Kidney (tissue), 14 donors: Measurements from ENCODE around the gene KCNK1. TPM values are rescaled to one million over a fixed set of nuclear protein-coding genes. Genes with fewer than 3 reads are reported as not detected.

Source experiments
- DNase-seq, 5 donors: peaks; one replicate each; pipeline ENCODE4 v3.0.0-alpha.2; 2013 to 2020
- FAIRE-seq: peaks from 2 replicates; lab custom pipeline; 2012; peaks lifted over from hg19 to GRCh38; lab: Jason Lieb, UNC
- H3K27ac ChIP-seq, 2 donors: one replicate each; pipeline ENCODE4 v1.7.0; 2013; ENCODE audit warnings: low read depth in 2 of 2, low read length in 2 of 2, inconsistent platforms in 1 of 2
- H3K27me3 ChIP-seq: one replicate; pipeline ENCODE4 v1.7.1; 2013; ENCODE audit warnings: low read length, inconsistent platforms; ENCODE audit not compliant: control insufficient read depth, insufficient read depth
- H3K36me3 ChIP-seq, 3 donors: one replicate each; pipeline versions ENCODE4 v1.7.0 to v1.7.1; 2013; ENCODE audit warnings: low read length in 3 of 3, control low read depth in 1 of 3, inconsistent platforms in 1 of 3; ENCODE audit not compliant: insufficient read depth in 3 of 3, control insufficient read depth in 2 of 3
- H3K4me1 ChIP-seq, 3 donors: one replicate each; pipeline versions ENCODE4 v1.7.0 to v1.7.1; 2013; ENCODE audit warnings: low read length in 3 of 3, inconsistent platforms in 1 of 3, low read depth in 1 of 3; ENCODE audit not compliant: control insufficient read depth in 2 of 3, insufficient read depth in 2 of 3
- H3K4me3 ChIP-seq, 3 donors: one replicate each; pipeline versions ENCODE4 v1.7.0 to v1.8.1; 2013; ENCODE audit warnings: low read length in 3 of 3, control low read depth in 1 of 3, inconsistent platforms in 1 of 3
- H3K9ac ChIP-seq, 3 donors: one replicate each; pipeline versions ENCODE4 v1.7.0 to v1.7.1; 2013; ENCODE audit warnings: low read length in 3 of 3, control low read depth in 1 of 3, inconsistent platforms in 1 of 3
- H3K9me3 ChIP-seq, 3 donors: one replicate each; pipeline versions ENCODE4 v1.7.0 to v1.7.1; 2013; ENCODE audit warnings: low read length in 3 of 3, control low read depth in 1 of 3, inconsistent platforms in 1 of 3; ENCODE audit not compliant: control insufficient read depth in 2 of 3, insufficient read depth in 1 of 3
- CTCF ChIP-seq: IDR thresholded peaks from 3 replicates; pipeline ENCODE4 v1.5.1; 2012; ENCODE audit warnings: mild to moderate bottlenecking, moderate library complexity, borderline replicate concordance; ENCODE audit not compliant: insufficient read depth; ENCODE audit errors: extremely low read depth
- intact Hi-C: fragments of 100-400 bp; cut with DNase I; formaldehyde crosslinking; loops from one replicate; pipeline ENCODE4 v1.11.1; 2022
- polyA plus RNA-seq: library from polyadenylated mRNA; stranded (reverse); fragments of 350-450 nt; fragmentation: Illumina TruSeq; extraction: RNeasy Lipid Tissue Mini Kit (QIAGEN cat#74804); gene quantifications from one replicate; pipeline ENCODE4 v1.2.3, GENCODE V29; 2014; ENCODE audit warnings: low read depth, low replicate concordance; ENCODE audit not compliant: insufficient read depth
- total RNA-seq: library from RNA; stranded (reverse); fragmentation: NEBNext Ultra II Directional; extraction: Animal tissue kit (Norgen Biotek cat#: 25700); gene quantifications from one replicate; pipeline ENCODE4 v1.2.1, GENCODE V29; 2021
- donor health status: control.
- donor health status: control.
- donor health status: control.
- donor health status: control.
- donor health status: control.
- donor health status: DM: yes; HTN: yes; CAD: no.
- donor health status: Normal renal cell carcinoma (clear cell type).

Gene KCNK1
- total and polyA plus RNA-seq, 2 donors from 2014 or later: 10.0 to 10.7 TPM

GRCh38 chr1:233641029-233641428 lies 27.1 kb downstream of the KCNK1 start:
- Histone ChIP-seq H3K27me3 (no peaks in the 10 kb centered on the region), H3K4me1 (no peaks in the 10 kb centered on the region), H3K9me3 (no peaks in the 10 kb centered on the region), H3K36me3 (no peaks in the 10 kb centered on the region), H3K4me3 (no peak overlapping the region), H3K9ac (no peak overlapping the region), H3K27ac (no peak overlapping the region)
- FAIRE-seq (no peak), DNase-seq (peak in 2 of 5 donors; percentile 19 to 51)
- intact Hi-C loops: no loop called here
- no peak for TF ChIP-seq CTCF

- intact Hi-C loops: no loop called here
- peak in 2 of 5 donors; percentile 35 to 50 for DNase-seq
- no peak overlapping the region for H3K27ac ChIP-seq
- no peaks in the 10 kb centered on the region for H3K36me3 ChIP-seq
- no peak overlapping the region for H3K9ac ChIP-seq
- no peak overlapping the region for H3K4me3 ChIP-seq
- no peak for TF ChIP-seq CTCF
- FAIRE-seq: no peak
- peaks cover 0 to 2% (median 0%) of the 10 kb centered on the region in 3 donors for H3K4me1 ChIP-seq
- no peaks in the 10 kb centered on the region for H3K27me3 ChIP-seq
- H3K9me3 ChIP-seq: no peaks in the 10 kb centered on the region
These were observed 33.2 kb downstream of the KCNK1 start for GRCh38 chr1:233647073-233647472.

- no peak for FAIRE-seq
- Histone ChIP-seq H3K4me3 (no peak overlapping the region), H3K27me3 (no peaks in the 10 kb centered on the region), H3K4me1 (peaks cover 0 to 2% (median 0%) of the 10 kb centered on the region in 3 donors), H3K27ac (no peak overlapping the region), H3K36me3 (no peaks in the 10 kb centered on the region), H3K9ac (no peak overlapping the region), H3K9me3 (no peaks in the 10 kb centered on the region)
- DNase-seq: no peak
- no peak for TF ChIP-seq CTCF
- intact Hi-C loops: no loop called here
These were observed 33.7 kb downstream of the KCNK1 start for GRCh38 chr1:233647636-233648035.

GRCh38 chr1:233651061-233651460 lies 37.2 kb downstream of the KCNK1 start:
- Histone ChIP-seq H3K27ac (no peak overlapping the region), H3K27me3 (no peaks in the 10 kb centered on the region), H3K9ac (no peak overlapping the region), H3K9me3 (no peaks in the 10 kb centered on the region), H3K4me3 (no peak overlapping the region), H3K4me1 (peaks cover 0 to 2% (median 0%) of the 10 kb centered on the region in 3 donors), H3K36me3 (no peaks in the 10 kb centered on the region)
- DNase-seq (no peak), FAIRE-seq (no peak)
- TF ChIP-seq CTCF: no peak
- intact Hi-C loops: no loop called here
